Measurements from ENCODE around the gene SFSWAP.
"Not testable (repeated sequence)": the region's sequence is repeated elsewhere in the genome, so short reads cannot be mapped to it uniquely, and the experiment has no call there.

The SFSWAP gene

DNA sequence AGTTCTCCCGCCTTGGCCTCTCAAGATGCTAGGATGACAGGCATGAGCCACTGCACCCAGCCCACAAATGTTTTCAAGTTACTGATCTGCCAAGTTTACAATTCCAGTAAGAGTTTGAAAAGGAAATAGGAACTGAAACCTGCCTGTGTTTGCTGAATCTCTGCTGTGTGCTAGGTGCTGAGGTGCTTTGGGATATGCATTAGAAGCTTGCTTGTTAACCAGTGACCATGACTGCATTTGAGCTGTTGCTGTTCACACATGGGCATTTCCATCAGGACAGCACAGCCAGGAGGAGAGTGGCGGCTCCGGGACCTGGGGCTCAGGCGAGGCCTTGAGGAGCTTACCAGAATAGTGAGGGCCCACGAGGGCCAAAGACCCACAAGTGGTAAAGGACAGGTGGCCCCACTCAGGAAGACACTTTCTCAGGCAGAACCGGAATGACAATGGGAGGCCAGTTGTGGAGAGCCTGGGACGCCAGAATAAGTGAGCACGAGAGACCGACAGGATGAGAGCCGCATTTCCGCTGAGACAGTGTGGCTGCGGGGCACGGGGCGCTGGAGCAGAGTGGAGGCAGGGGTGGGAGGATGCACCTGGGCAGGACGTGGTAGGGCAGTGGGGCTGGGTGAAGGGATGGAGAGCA is 62.8 kb downstream of the SFSWAP start:
- no peak for TF ChIP-seq CTCF (IDR thresholded peaks at IDR 0.05; ENCODE audit: unreplicated experiment in 3 of 3)
- H3K27me3 Mint-ChIP-seq (ENCODE audit: low read depth) = no peaks in the 10 kb centered on the region
- H3K4me3 Mint-ChIP-seq = no peak overlapping the region
- H3K36me3 Mint-ChIP-seq (ENCODE audit: low read depth) = peaks cover 69% of the 10 kb centered on the region
- H3K9me3 Mint-ChIP-seq = no peaks in the 10 kb centered on the region
- no peak overlapping the region for H3K27ac Mint-ChIP-seq
- H3K4me1 Mint-ChIP-seq = no peaks in the 10 kb centered on the region

- Mint-ChIP-seq H3K27me3 (ENCODE audit: low read depth) (no peaks in the 10 kb centered on the region), H3K9me3 (no peaks in the 10 kb centered on the region), H3K27ac (no peak overlapping the region), H3K4me1 (no peaks in the 10 kb centered on the region), H3K4me3 (no peak overlapping the region), H3K36me3 (ENCODE audit: low read depth) (peaks cover 68% of the 10 kb centered on the region)
- no peak for TF ChIP-seq CTCF (IDR thresholded peaks at IDR 0.05; ENCODE audit: unreplicated experiment in 3 of 3)
These were observed 63.9 kb downstream of the SFSWAP start for GRCh38 chr12:131774576-131775391.

DNA sequence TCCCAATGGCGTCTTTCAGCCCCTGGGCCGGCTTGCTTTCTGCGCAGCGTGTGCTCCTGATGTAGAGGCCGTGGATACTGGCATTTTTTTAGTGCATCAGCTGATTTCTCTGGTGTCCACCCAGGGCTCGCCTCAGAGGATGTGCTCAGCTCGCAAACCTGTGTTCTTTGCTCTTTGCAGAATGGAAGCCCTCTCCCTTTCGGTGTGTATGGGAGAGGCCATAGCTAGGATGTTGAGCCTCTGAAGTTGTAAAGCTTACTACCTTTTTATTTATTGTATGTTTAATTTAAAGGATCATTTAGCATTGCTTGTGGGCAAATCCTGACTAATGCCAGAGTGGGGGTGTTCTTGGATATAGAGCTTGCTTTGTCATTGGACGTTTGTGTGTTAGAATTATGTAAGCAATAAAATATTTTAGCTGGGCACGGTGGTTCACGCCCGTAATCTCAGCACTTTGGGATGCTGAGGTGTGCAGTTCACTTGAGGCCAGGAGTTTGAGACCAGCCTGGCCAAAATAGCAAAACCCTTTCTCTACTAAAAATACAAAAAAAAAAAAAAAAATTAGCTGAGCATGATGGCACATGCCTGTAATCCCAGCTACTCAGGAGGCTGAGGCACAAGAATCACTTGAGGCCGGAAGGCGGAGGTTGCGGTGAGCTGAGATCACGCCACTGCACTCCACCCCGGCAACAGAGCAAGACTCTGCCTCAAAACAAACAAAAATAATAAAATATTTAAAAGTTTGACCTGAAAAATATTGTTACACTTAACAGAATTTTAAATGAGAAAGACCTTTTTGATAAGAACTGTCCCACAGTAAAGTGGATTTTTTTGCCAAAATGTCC is 64.7 kb downstream of the SFSWAP start:
- no peaks in the 10 kb centered on the region for H3K9me3 Mint-ChIP-seq

GRCh38 chr12:131776237-131776889 is 65.5 kb downstream of the SFSWAP start:
- H3K4me1 Mint-ChIP-seq = no peaks in the 10 kb centered on the region
- no peaks in the 10 kb centered on the region for H3K27me3 Mint-ChIP-seq (ENCODE audit: low read depth)
- H3K36me3 Mint-ChIP-seq (ENCODE audit: low read depth) = peaks cover 61% of the 10 kb centered on the region
- TF ChIP-seq CTCF (IDR thresholded peaks at IDR 0.05; ENCODE audit: unreplicated experiment in 3 of 3) = no peak
- H3K4me3 Mint-ChIP-seq = no peak overlapping the region
- no peak overlapping the region for H3K27ac Mint-ChIP-seq
- no peaks in the 10 kb centered on the region for H3K9me3 Mint-ChIP-seq

More for the DNA sequence above, 64.7 kb downstream of the SFSWAP start:
- no peak for TF ChIP-seq CTCF (IDR thresholded peaks at IDR 0.05; ENCODE audit: unreplicated experiment in 3 of 3)
- Mint-ChIP-seq H3K4me3 (no peak overlapping the region), H3K4me1 (no peaks in the 10 kb centered on the region), H3K36me3 (ENCODE audit: low read depth) (peaks cover 66% of the 10 kb centered on the region), H3K27me3 (ENCODE audit: low read depth) (no peaks in the 10 kb centered on the region), H3K27ac (no peak overlapping the region)

DNA sequence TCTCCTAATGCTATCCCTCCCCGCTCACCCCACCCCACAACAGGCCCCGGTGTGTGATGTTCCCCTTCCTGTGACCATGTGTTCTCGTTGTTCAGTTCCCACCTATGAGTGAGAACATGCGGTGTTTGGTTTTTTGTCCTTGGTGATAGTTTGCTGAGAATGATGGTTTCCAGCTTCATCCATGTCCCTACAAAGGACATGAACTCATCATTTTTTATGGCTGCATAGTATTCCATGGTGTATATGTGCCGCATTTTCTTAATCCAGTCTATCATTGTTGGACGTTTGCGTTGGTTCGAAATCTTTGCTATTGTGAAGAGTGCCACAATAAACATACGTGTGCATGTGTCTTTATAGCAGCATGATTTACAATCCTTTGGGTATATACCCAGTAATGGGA is 66.4 kb downstream of the SFSWAP start:
- not testable (repeated sequence) for H3K4me1 Mint-ChIP-seq; H3K4me3 Mint-ChIP-seq; H3K9me3 Mint-ChIP-seq; H3K27ac Mint-ChIP-seq; H3K27me3 Mint-ChIP-seq (ENCODE audit: low read depth)
- peaks cover 61% of the 10 kb centered on the region for H3K36me3 Mint-ChIP-seq (ENCODE audit: low read depth)

DNA sequence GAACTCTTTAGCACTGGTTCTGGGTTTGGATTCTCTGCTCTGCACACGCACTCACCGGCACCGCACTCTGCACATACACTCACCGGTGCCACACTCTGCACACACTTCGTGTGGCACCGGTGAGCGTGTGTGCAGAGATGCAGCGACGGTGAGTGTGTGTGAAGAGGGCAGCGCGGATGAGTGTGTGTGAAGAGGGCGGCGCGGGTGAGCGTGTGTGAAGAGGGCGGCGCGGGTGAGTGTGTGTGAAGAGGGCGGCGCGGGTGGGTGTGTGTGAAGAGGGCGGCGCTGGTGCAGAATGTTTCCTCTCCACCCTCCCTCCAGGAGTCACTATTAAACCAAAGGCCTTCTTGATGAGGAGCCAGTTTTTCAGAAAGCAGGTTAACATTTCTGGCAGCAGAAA is 68.1 kb downstream of the SFSWAP start:
- no peaks in the 10 kb centered on the region for H3K27me3 Mint-ChIP-seq (ENCODE audit: low read depth)
- H3K9me3 Mint-ChIP-seq = no peaks in the 10 kb centered on the region
- peaks cover 3% of the 10 kb centered on the region for H3K4me1 Mint-ChIP-seq
- H3K4me3 Mint-ChIP-seq = no peak overlapping the region
- TF ChIP-seq CTCF (IDR thresholded peaks at IDR 0.05; ENCODE audit: unreplicated experiment in 3 of 3) = no peak
- H3K36me3 Mint-ChIP-seq (ENCODE audit: low read depth) = peaks cover 58% of the 10 kb centered on the region
- no peak overlapping the region for H3K27ac Mint-ChIP-seq
